Adrenal gland (tissue), 5 donors: ENCODE data around the gene KLHL21.

Experiments
- CTCF ChIP-seq, 6 experiments: fragments of 450-650 bp in 4 of 6; fragments of 200-600 bp in 2 of 6; sonication (generic) in 1 of 6; IDR thresholded peaks; 1 replicate in 5 of 6; 2 replicates in 1 of 6; pipeline versions ENCODE4 v1.5.1 to v1.8.0; 2016 to 2021; ENCODE audit warnings: antibody characterized with exemption in 6 of 6, mild to moderate bottlenecking in 2 of 6, moderate library complexity in 1 of 6
- POLR2A ChIP-seq, 2 donors: fragments of 450-650 bp; IDR thresholded peaks; one replicate each; pipeline ENCODE4 v1.6.1; 2017; ENCODE audit warnings: antibody characterized with exemption in 2 of 2, mild to moderate bottlenecking in 2 of 2, moderate library complexity in 1 of 2
- donor health status: DM: no; HTN: no; CAD: no.

DNA sequence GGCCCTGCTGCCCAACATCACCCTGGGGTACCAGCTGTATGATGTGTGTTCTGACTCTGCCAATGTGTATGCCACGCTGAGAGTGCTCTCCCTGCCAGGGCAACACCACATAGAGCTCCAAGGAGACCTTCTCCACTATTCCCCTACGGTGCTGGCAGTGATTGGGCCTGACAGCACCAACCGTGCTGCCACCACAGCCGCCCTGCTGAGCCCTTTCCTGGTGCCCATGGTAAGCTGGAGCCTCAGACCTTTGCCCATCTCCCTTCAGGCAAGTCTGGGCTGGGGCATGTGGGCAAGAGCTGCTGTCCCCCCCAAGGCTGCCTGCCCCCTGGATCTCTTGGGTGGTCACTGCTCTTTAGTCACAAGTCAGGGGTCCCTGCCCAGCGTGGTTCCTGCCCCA lies 31.7 kb downstream of the KLHL21 start:
- no peak for TF ChIP-seq CTCF (IDR thresholded peaks at IDR 0.05)
- no peak for TF ChIP-seq POLR2A (IDR thresholded peaks at IDR 0.05)
